Vagina (tissue), 2 donors: ENCODE measurements around the gene PRRT4. TPM values are rescaled to one million over a fixed set of nuclear protein-coding genes. Genes with fewer than 3 reads are reported as not detected.

Experiments used
- DNase-seq, 2 donors: peaks; one replicate each; pipeline ENCODE4 v3.0.0-alpha.2; 2017; ENCODE audit errors: extremely low spot score in 2 of 2
- H3K27ac ChIP-seq: fragments of 200-600 bp; sonication (generic); one replicate; pipeline ENCODE4 v1.5.1; 2019
- H3K27me3 ChIP-seq: fragments of 200-600 bp; sonication (generic); one replicate; pipeline ENCODE4 v1.5.1; 2019
- H3K36me3 ChIP-seq, 2 donors: fragments of 200-600 bp; sonication (generic); one replicate each; pipeline ENCODE4 v1.5.1; 2017 to 2019
- H3K4me1 ChIP-seq: fragments of 200-600 bp; sonication (generic); one replicate; pipeline ENCODE4 v1.5.1; 2019
- H3K4me3 ChIP-seq, 2 donors: fragments of 200-600 bp; sonication (generic); 1 replicate in 1 of 2; 2 replicates in 1 of 2; pipeline ENCODE4 v1.5.1; 2016 to 2019
- H3K9me3 ChIP-seq: fragments of 200-600 bp; sonication (generic); one replicate; pipeline ENCODE4 v1.5.1; 2019
- POLR2A ChIP-seq, 2 donors: fragments of 450-650 bp; IDR thresholded peaks; one replicate each; pipeline ENCODE4 v1.6.1; 2017; ENCODE audit warnings: antibody characterized with exemption in 2 of 2, mild to moderate bottlenecking in 2 of 2, moderate library complexity in 2 of 2
- POLR2AphosphoS5 ChIP-seq, 2 donors: sonication (generic); formaldehyde crosslinking; IDR thresholded peaks; one replicate each; pipeline ENCODE4 v1.9.0; 2017; ENCODE audit warnings: antibody characterized with exemption in 2 of 2, mild to moderate bottlenecking in 2 of 2, low read depth in 1 of 2; ENCODE audit not compliant: insufficient read depth in 1 of 2
- intact Hi-C: fragments of 100-400 bp; cut with DNase I; formaldehyde crosslinking; loops from one replicate; pipeline ENCODE4 v1.15.1; 2023
- total RNA-seq: library from RNA; depleted of rRNA; stranded (reverse); fragments of >200 nt; gene quantifications from one replicate; pipeline ENCODE4 v1.2.3, GENCODE V29; 2016
- TF ChIP-seq, protein P1 (sequence below), 3 experiments: fragments of 450-650 bp in 2 of 3; fragments of 200-600 bp in 1 of 3; sonication (generic) in 1 of 3; IDR thresholded peaks; one replicate each; pipeline ENCODE4 v1.5.1; 2017 to 2019; ENCODE audit warnings: antibody characterized with exemption in 3 of 3, mild to moderate bottlenecking in 2 of 3, moderate library complexity in 2 of 3

PRRT4 gene
- total RNA-seq, 1 donor from 2014 or later = 7.6 TPM

DNA sequence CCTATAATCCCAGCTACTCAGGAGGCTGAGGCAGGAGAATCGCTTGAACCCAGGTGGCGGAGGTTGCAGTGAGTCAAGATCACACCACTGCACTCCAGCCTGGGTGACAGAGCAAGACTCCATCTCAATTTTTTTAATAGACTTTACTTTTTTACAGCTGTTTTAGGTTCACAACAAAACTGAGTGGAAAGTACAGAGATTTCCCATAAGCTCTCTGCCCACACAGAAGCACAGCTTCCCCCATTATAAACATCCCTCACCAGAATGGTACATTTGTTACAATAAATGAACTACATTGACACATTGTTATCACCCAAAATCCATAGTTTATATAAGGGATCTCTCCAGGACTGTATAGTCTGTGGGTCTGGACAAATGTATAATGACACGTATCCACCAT, 14.6 kb upstream of the PRRT4 start:
- no peak for DNase-seq
- intact Hi-C loops = no loop called here
- no peak overlapping the region for H3K4me3 ChIP-seq
- no peaks in the 10 kb centered on the region for H3K36me3 ChIP-seq
- H3K27me3 ChIP-seq = no peaks in the 10 kb centered on the region
- H3K9me3 ChIP-seq = no peaks in the 10 kb centered on the region
- H3K4me1 ChIP-seq = no peaks in the 10 kb centered on the region
- H3K27ac ChIP-seq = no peak overlapping the region
- no peak for TF ChIP-seq POLR2A (IDR thresholded peaks at IDR 0.05)
- no peak for TF ChIP-seq POLR2AphosphoS5 (IDR thresholded peaks at IDR 0.05; ENCODE audit: insufficient read depth in 1 of 2, low read depth in 1 of 2)
- TF ChIP-seq, protein P1, sequence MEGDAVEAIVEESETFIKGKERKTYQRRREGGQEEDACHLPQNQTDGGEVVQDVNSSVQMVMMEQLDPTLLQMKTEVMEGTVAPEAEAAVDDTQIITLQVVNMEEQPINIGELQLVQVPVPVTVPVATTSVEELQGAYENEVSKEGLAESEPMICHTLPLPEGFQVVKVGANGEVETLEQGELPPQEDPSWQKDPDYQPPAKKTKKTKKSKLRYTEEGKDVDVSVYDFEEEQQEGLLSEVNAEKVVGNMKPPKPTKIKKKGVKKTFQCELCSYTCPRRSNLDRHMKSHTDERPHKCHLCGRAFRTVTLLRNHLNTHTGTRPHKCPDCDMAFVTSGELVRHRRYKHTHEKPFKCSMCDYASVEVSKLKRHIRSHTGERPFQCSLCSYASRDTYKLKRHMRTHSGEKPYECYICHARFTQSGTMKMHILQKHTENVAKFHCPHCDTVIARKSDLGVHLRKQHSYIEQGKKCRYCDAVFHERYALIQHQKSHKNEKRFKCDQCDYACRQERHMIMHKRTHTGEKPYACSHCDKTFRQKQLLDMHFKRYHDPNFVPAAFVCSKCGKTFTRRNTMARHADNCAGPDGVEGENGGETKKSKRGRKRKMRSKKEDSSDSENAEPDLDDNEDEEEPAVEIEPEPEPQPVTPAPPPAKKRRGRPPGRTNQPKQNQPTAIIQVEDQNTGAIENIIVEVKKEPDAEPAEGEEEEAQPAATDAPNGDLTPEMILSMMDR (IDR thresholded peaks at IDR 0.05) = no peak

DNA sequence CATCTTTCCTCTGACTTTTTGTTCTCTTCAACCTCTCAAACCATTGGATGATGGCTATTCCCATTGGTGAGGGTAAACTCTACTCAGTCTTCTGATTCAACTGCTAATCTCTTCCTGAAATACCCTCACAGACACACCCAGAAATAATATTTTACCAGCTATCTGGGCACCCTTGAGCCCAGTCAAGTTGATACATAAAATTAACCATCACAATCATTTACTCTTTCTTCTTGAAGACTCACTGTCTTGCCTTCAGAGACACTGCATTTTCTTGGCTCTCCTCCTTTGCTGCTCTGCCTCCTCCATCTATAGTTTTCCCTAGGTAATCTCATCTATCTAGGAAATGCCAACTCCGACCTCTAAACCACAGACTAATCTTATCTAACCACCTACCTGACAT, 12.6 kb upstream of the PRRT4 start:
- no peak for DNase-seq
- Histone ChIP-seq H3K36me3 (no peaks in the 10 kb centered on the region), H3K27ac (no peak overlapping the region), H3K4me1 (no peaks in the 10 kb centered on the region), H3K9me3 (no peaks in the 10 kb centered on the region), H3K4me3 (no peak overlapping the region), H3K27me3 (no peaks in the 10 kb centered on the region)
- TF ChIP-seq POLR2A (IDR thresholded peaks at IDR 0.05) (no peak), POLR2AphosphoS5 (IDR thresholded peaks at IDR 0.05; ENCODE audit: insufficient read depth in 1 of 2, low read depth in 1 of 2) (no peak)
- TF ChIP-seq, protein P1 (IDR thresholded peaks at IDR 0.05) = no peak
- intact Hi-C loops = no loop called here

DNA sequence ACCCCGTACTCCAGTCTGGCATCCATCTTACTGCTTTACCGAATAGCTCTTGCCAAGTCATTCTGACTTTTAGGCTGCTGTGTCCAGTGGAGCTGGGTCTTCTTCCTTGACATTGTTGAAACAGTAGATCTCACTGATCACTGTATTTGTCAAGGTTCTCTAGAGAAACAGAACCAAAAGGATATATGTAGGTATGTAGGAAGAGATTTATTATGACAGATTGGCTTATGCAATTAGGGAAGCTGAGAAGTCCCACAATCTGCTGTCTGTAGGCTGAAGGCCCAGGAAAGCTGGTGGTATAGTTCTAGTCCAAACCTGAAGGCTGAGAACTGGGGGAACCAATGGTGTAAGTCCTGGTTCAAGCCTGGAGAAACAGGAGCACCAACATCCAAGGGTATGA, 12.1 kb upstream of the PRRT4 start:
- H3K4me1 ChIP-seq = no peaks in the 10 kb centered on the region
- no peak overlapping the region for H3K27ac ChIP-seq
- no peaks in the 10 kb centered on the region for H3K9me3 ChIP-seq
- no peaks in the 10 kb centered on the region for H3K27me3 ChIP-seq
- H3K4me3 ChIP-seq = no peak overlapping the region
- TF ChIP-seq, protein P1 (IDR thresholded peaks at IDR 0.05) = no peak
- TF ChIP-seq POLR2A (IDR thresholded peaks at IDR 0.05) = no peak
- TF ChIP-seq POLR2AphosphoS5 (IDR thresholded peaks at IDR 0.05; ENCODE audit: insufficient read depth in 1 of 2, low read depth in 1 of 2) = no peak
- DNase-seq = no peak
- no peaks in the 10 kb centered on the region for H3K36me3 ChIP-seq
- intact Hi-C loops = no loop called here

DNA sequence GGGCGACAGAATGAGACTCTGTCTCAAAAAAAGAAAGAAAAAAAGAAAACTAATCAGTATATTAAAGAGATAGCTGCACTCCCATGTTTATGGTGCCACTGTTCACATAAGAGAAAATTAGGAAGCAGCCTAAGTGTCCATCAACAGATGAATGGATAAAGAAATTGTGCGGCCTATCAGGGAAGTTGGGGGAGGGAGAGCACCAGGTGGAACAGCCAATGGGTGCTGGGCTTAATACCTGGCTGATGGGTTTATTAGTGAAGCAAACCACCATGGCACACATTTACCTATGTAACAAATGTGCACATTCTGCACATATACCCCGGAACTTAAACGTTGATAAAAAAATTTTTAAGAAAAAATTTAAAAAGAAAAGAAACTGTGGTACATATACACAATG, 9.0 kb upstream of the PRRT4 start:
- Histone ChIP-seq H3K27ac (no peak overlapping the region), H3K27me3 (no peaks in the 10 kb centered on the region), H3K4me1 (no peaks in the 10 kb centered on the region), H3K36me3 (no peaks in the 10 kb centered on the region), H3K9me3 (no peaks in the 10 kb centered on the region), H3K4me3 (no peak overlapping the region)
- intact Hi-C loops = no loop called here
- DNase-seq = no peak
- TF ChIP-seq POLR2AphosphoS5 (IDR thresholded peaks at IDR 0.05; ENCODE audit: insufficient read depth in 1 of 2, low read depth in 1 of 2) = no peak
- TF ChIP-seq POLR2A (IDR thresholded peaks at IDR 0.05) = no peak
- TF ChIP-seq, protein P1 (IDR thresholded peaks at IDR 0.05) = no peak

DNA sequence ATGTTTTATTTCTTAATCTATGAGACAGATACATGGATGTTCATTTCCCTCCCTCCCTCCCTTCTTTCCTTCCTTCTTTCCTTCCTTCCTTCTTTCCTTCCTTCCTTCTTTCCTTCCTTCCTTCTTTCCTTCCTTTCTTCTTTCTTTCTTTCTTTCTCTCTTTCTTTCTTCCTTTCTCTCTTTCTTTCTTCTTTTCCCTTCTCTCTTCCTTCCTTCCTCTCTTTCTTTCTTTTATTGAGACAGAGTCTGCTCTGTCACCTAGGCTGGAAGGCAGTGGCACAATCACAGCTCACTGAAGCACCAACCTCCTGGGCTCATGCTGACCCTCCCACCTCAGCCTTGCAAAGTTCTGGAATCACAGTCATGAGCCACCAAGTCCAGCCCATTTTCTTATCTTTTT, 5.5 kb upstream of the PRRT4 start:
- intact Hi-C loops = no loop called here
- no peak for DNase-seq
- TF ChIP-seq POLR2A (IDR thresholded peaks at IDR 0.05) (no peak), POLR2AphosphoS5 (IDR thresholded peaks at IDR 0.05; ENCODE audit: insufficient read depth in 1 of 2, low read depth in 1 of 2) (no peak)
- TF ChIP-seq, protein P1 (IDR thresholded peaks at IDR 0.05) = no peak

More for the DNA sequence above, 5.5 kb upstream of the PRRT4 start:
- Histone ChIP-seq H3K4me1 (peaks cover 4% of the 10 kb centered on the region), H3K36me3 (no peaks in the 10 kb centered on the region), H3K9me3 (no peaks in the 10 kb centered on the region), H3K4me3 (no peak overlapping the region), H3K27me3 (no peaks in the 10 kb centered on the region), H3K27ac (no peak overlapping the region)
